ENCODE results near the gene DHX40. TPM values are rescaled to one million over a fixed set of nuclear protein-coding genes. Genes with fewer than 3 reads are reported as not detected.
"Not testable (repeated sequence)": the region's sequence is repeated elsewhere in the genome, so short reads cannot be mapped to it uniquely, and the experiment has no call there.

Gene DHX40
- total RNA-seq, 4 donors from 2014 or later = 32.4 to 48.0 (median 44.3) TPM

- Histone ChIP-seq H3K4me3 (no peak overlapping the region), H3K27me3 (no peaks in the 10 kb centered on the region), H3K4me1 (peaks cover 0 to 10% (median 9%) of the 10 kb centered on the region in 4 donors), H3K27ac (replicated peaks in 1 of 4) (no peak overlapping the region), H3K36me3 (no peaks in the 10 kb centered on the region), H3K9me3 (no peaks in the 10 kb centered on the region)
- no peak for TF ChIP-seq POLR2A (IDR thresholded peaks at IDR 0.05; ENCODE audit: low read depth)
- peak in 1 of 2 donors; percentile 8 for TF ChIP-seq POLR2AphosphoS5 (IDR thresholded peaks at IDR 0.05)
- TF ChIP-seq CTCF (IDR thresholded peaks at IDR 0.05) = peak; percentile 75 to 91 (median 81)
- no peak for TF ChIP-seq EP300 (IDR thresholded peaks at IDR 0.05)
- DNase-seq (ENCODE audit: extremely low spot score) = no peak
- 50% methylated on average over 12 of the region's 12 CpGs for WGBS
- intact Hi-C loops (cut with DNase I) = loop anchor here (5.0 kb wide), 2 partner anchors 41 to 209 kb away; no protein-coding TSS in a partner anchor
Observed at GRCh38 chr17:59521465-59522126, 43.8 kb upstream of the DHX40 start.

- intact Hi-C loops (cut with DNase I) = loop anchor here (5.0 kb wide), 2 partner anchors 37 to 213 kb away; no protein-coding TSS in a partner anchor
Observed at GRCh38 chr17:59524930-59525329, 40.5 kb upstream of the DHX40 start.

GRCh38 chr17:59525668-59526067 is 39.7 kb upstream of the DHX40 start:
- Histone ChIP-seq H3K27me3 (no peaks in the 10 kb centered on the region), H3K9me3 (no peaks in the 10 kb centered on the region), H3K4me1 (peaks cover 0 to 10% (median 9%) of the 10 kb centered on the region in 4 donors), H3K27ac (replicated peaks in 1 of 4) (no peak overlapping the region), H3K4me3 (no peak overlapping the region), H3K36me3 (no peaks in the 10 kb centered on the region)
- intact Hi-C loops (cut with DNase I) = no loop called here
- WGBS = 84% methylated on average over 2 of the region's 2 CpGs
- DNase-seq (ENCODE audit: extremely low spot score) = no peak
- no peak for TF ChIP-seq POLR2AphosphoS5 (IDR thresholded peaks at IDR 0.05)
- TF ChIP-seq CTCF (IDR thresholded peaks at IDR 0.05) = no peak
- TF ChIP-seq POLR2A (IDR thresholded peaks at IDR 0.05; ENCODE audit: low read depth) = no peak
- no peak for TF ChIP-seq EP300 (IDR thresholded peaks at IDR 0.05)

More at GRCh38 chr17:59524930-59525329, 40.5 kb upstream of the DHX40 start:
- WGBS = 88% methylated on average over 3 of the region's 3 CpGs
- H3K27ac ChIP-seq (replicated peaks in 1 of 4); H3K4me3 ChIP-seq; DNase-seq (ENCODE audit: extremely low spot score); H3K36me3 ChIP-seq; H3K9me3 ChIP-seq; H3K27me3 ChIP-seq: not testable (repeated sequence)
- peaks cover 0 to 10% (median 9%) of the 10 kb centered on the region in 4 donors for H3K4me1 ChIP-seq

GRCh38 chr17:59526451-59526850 is 39.0 kb upstream of the DHX40 start:
- WGBS = 89% methylated on average over 2 of the region's 2 CpGs
- Histone ChIP-seq H3K4me1 (peaks cover 0 to 4% (median 2%) of the 10 kb centered on the region in 4 donors), H3K4me3 (no peak overlapping the region), H3K36me3 (no peaks in the 10 kb centered on the region), H3K9me3 (no peaks in the 10 kb centered on the region), H3K27me3 (no peaks in the 10 kb centered on the region), H3K27ac (replicated peaks in 1 of 4) (no peak overlapping the region)
- no peak for TF ChIP-seq POLR2AphosphoS5 (IDR thresholded peaks at IDR 0.05)
- TF ChIP-seq EP300 (IDR thresholded peaks at IDR 0.05) = no peak
- TF ChIP-seq CTCF (IDR thresholded peaks at IDR 0.05) = no peak
- TF ChIP-seq POLR2A (IDR thresholded peaks at IDR 0.05; ENCODE audit: low read depth) = no peak
- intact Hi-C loops (cut with DNase I) = no loop called here
- no peak for DNase-seq (ENCODE audit: extremely low spot score)

- DNase-seq (ENCODE audit: extremely low spot score) = no peak
- no peak overlapping the region for H3K4me3 ChIP-seq
- no peak for TF ChIP-seq CTCF (IDR thresholded peaks at IDR 0.05)
- no peak for TF ChIP-seq EP300 (IDR thresholded peaks at IDR 0.05)
- no peak for TF ChIP-seq POLR2A (IDR thresholded peaks at IDR 0.05; ENCODE audit: low read depth)
- TF ChIP-seq POLR2AphosphoS5 (IDR thresholded peaks at IDR 0.05) = no peak
- H3K27me3 ChIP-seq = no peaks in the 10 kb centered on the region
- no peaks in the 10 kb centered on the region for H3K4me1 ChIP-seq
- H3K9me3 ChIP-seq = no peaks in the 10 kb centered on the region
- intact Hi-C loops (cut with DNase I) = no loop called here
- no peak overlapping the region for H3K27ac ChIP-seq (replicated peaks in 1 of 4)
- WGBS = 79% methylated on average over 6 of the region's 6 CpGs
- H3K36me3 ChIP-seq = no peaks in the 10 kb centered on the region
Observed at GRCh38 chr17:59527325-59527917, 38.0 kb upstream of the DHX40 start.
